Osteoblast (primary cell): ENCODE data around the gene PLEKHN1. TPM values are rescaled to one million over a fixed set of nuclear protein-coding genes. Genes with fewer than 3 reads are reported as not detected.
"Not testable (repeated sequence)": the region's sequence is repeated elsewhere in the genome, so short reads cannot be mapped to it uniquely, and the experiment has no call there.

Experiments
- DNase-seq: peaks from one replicate; pipeline ENCODE4 v3.0.0; 2011; ENCODE audit warnings: low spot score, mixed read lengths; ENCODE audit not compliant: insufficient read length; ENCODE audit errors: missing footprints
- H2AFZ ChIP-seq: 2 replicates; pipeline ENCODE4 v1.6.0; 2011; ENCODE audit warnings: mild to moderate bottlenecking, low read length
- H3K27ac ChIP-seq: 2 replicates; pipeline ENCODE4 v1.5.1; 2011; ENCODE audit warnings: mild to moderate bottlenecking, low read depth, low read length, moderate library complexity
- H3K27me3 ChIP-seq: 2 replicates; pipeline ENCODE4 v1.6.0; 2012; ENCODE audit warnings: mild to moderate bottlenecking, control low read depth, inconsistent platforms, low read length, moderate library complexity; ENCODE audit not compliant: insufficient read depth
- H3K36me3 ChIP-seq: 2 replicates; pipeline ENCODE4 v1.5.1; 2011; ENCODE audit warnings: mild to moderate bottlenecking, low read length, control low read depth, moderate library complexity; ENCODE audit not compliant: insufficient read depth
- H3K4me1 ChIP-seq: 2 replicates; pipeline ENCODE4 v1.5.1; 2011; ENCODE audit warnings: mild to moderate bottlenecking, low read length, control low read depth, moderate library complexity; ENCODE audit not compliant: insufficient read depth
- H3K4me2 ChIP-seq: 2 replicates; pipeline ENCODE4 v1.6.0; 2011; ENCODE audit warnings: mild to moderate bottlenecking, low read length; ENCODE audit not compliant: insufficient read depth
- H3K4me3 ChIP-seq: fragments of 200-600 bp; sonication (generic); 3 replicates; pipeline ENCODE4 v1.5.1; 2012; ENCODE audit warnings: mild to moderate bottlenecking, low read length, inconsistent platforms; ENCODE audit not compliant: insufficient read depth
- H3K79me2 ChIP-seq: 2 replicates; pipeline ENCODE4 v1.6.0; 2012; ENCODE audit warnings: mild to moderate bottlenecking, low read length, control low read depth, inconsistent platforms; ENCODE audit not compliant: insufficient read depth
- H3K9me3 ChIP-seq: 2 replicates; pipeline ENCODE4 v1.5.1; 2011; ENCODE audit warnings: low read depth, low read length, control low read depth
- H4K20me1 ChIP-seq: 2 replicates; pipeline ENCODE4 v1.6.0; 2012; ENCODE audit warnings: mild to moderate bottlenecking, low read length, control low read depth; ENCODE audit not compliant: insufficient read depth
- CTCF ChIP-seq: IDR thresholded peaks from 2 replicates; pipeline ENCODE4 v1.5.1; 2011; ENCODE audit warnings: mild to moderate bottlenecking, low read depth, low read length, moderate library complexity; ENCODE audit errors: extremely low read depth
- total RNA-seq: library from RNA; depleted of rRNA; stranded (reverse); fragments of >200 nt; gene quantifications from 2 replicates; pipeline ENCODE4 v1.2.3, GENCODE V29; 2012

The PLEKHN1 gene
- total RNA-seq, 1 donor = 0.36 TPM

DNA sequence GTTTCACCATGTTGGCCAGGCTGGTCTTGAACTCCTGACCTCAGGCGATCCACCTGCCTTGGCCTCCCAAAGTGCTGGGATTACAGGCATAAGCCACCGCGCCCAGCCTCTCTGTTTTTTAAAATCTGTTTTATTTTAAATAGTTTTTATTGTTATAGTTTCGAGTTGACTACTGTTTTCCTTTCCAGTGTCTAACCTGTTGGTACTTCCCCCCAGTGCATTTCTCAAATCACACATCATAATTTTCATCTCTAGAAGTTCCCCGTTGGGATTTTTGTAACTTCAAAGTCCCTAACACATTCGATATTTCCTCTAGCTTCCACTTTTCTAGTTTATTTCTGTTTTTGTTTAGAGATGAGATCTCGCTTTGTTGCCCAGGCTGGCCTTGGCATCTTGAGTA, 26.1 kb downstream of the PLEKHN1 start:
- Histone ChIP-seq H3K27me3 (peaks cover 7% of the 10 kb centered on the region), H3K4me1 (no peaks in the 10 kb centered on the region), H3K4me3 (no peak overlapping the region), H3K79me2 (no peaks in the 10 kb centered on the region), H3K36me3 (no peaks in the 10 kb centered on the region), H3K9me3 (no peaks in the 10 kb centered on the region), H3K27ac (no peak overlapping the region), H4K20me1 (no peaks in the 10 kb centered on the region), H2AFZ (no peak overlapping the region), H3K4me2 (no peak overlapping the region)
- no peak for DNase-seq
- TF ChIP-seq CTCF = no peak

DNA sequence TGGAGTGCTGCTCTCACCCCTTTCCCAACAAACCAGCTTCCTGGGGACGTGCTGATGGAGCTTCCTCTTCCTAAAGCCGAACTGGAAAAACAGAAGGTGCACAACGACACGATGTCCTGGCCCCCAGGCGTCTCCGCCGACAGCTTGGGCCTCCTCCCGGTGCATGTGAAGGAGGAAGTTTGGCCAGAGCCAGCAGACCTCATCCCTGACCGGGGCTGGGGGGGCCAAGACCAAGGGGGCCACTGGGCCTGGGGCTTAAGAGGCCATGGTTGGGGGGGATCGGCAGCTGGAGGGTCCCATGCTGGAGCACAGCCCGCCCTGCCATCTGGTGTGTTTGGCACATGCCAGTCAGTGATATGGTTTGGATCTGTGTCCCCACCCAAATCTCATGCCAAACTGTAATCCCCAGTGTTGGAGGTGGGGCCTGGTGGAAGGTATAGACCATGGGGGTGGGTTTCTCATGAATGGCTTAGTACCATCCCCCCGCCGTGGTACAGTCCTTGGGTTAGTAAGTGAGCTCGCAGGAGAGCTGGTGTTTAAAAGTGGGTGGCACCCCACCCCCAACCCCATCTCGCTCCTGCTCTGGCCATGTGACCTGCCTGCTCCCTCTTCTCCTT, 27.2 kb downstream of the PLEKHN1 start:
- no peak overlapping the region for H3K4me3 ChIP-seq
- H3K4me1 ChIP-seq = no peaks in the 10 kb centered on the region

GRCh38 chr1:994546-994945, 28.3 kb downstream of the PLEKHN1 start:
- H3K36me3 ChIP-seq, H3K9me3 ChIP-seq, H3K4me3 ChIP-seq, H3K27ac ChIP-seq, H4K20me1 ChIP-seq, H3K79me2 ChIP-seq, H3K4me2 ChIP-seq, H3K4me1 ChIP-seq, H2AFZ ChIP-seq: not testable (repeated sequence)
- DNase-seq = peak; percentile 48
- peaks cover 25% of the 10 kb centered on the region for H3K27me3 ChIP-seq

More for the DNA sequence above, 27.2 kb downstream of the PLEKHN1 start:
- Histone ChIP-seq H3K9me3 (no peaks in the 10 kb centered on the region), H3K27ac (no peak overlapping the region), H3K27me3 (peaks cover 18% of the 10 kb centered on the region), H3K4me2 (no peak overlapping the region), H3K36me3 (no peaks in the 10 kb centered on the region), H4K20me1 (no peaks in the 10 kb centered on the region), H2AFZ (no peak overlapping the region), H3K79me2 (no peaks in the 10 kb centered on the region)
- DNase-seq = peak; percentile 46
- no peak for TF ChIP-seq CTCF

DNA sequence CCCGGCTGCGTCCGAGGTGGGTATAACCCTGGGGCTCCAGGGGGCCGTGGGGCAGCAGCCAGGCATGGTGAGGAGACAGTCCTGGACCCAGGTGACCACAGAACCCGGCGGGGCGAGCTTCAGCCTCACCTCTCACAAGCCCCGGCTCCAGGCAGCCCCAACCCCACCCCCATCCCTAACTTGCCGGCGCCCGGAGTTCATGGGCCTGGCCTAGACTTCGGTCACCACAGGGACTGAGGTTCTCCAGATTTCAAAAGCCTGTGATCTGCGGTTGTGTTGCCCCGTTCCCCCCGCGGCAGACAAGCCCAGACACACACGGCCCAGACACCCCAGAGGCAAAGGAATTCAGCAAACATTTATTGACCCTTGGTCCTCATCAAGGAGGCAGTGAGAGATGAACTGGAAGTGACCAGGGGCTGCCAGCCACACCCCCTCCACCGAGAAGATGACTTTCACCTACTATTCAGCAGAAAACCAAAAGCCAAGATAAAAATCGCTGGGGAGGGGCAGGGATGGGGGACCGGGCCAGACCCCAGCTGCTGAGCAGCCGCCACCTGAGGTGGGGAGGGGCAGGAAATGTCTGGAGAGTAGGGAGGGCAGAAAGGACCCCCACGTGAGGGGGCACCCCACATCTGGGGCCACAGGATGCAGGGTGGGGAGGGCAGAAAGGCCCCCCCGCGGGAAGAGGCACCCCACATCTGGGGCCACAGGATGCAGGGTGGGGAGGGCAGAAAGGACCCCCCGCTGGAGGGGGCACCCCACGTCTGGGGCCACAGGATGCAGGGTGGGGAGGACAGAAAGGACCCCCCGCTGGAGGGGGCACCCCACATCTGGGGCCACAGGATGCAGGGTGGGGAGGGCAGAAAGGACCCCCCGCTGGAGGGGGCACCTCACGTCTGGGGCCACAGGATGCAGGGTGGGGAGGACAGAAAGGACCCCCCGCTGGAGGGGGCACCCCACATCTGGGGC, 29.7 kb downstream of the PLEKHN1 start:
- Histone ChIP-seq H4K20me1 (no peaks in the 10 kb centered on the region), H3K36me3 (no peaks in the 10 kb centered on the region), H3K27me3 (peaks cover 37% of the 10 kb centered on the region), H3K4me3 (no peak overlapping the region), H3K4me1 (peaks cover 2% of the 10 kb centered on the region), H3K27ac (no peak overlapping the region), H3K79me2 (no peaks in the 10 kb centered on the region), H3K4me2 (no peak overlapping the region), H3K9me3 (no peaks in the 10 kb centered on the region), H2AFZ (no peak overlapping the region)
- DNase-seq = peak; percentile 79
- no peak for TF ChIP-seq CTCF
